Stomach (tissue), 4 donors: ENCODE data around the gene SYTL5.

ENCODE experiments used
- POLR2A ChIP-seq, 4 donors: fragments of 450-650 bp; IDR thresholded peaks; one replicate each; pipeline ENCODE4 v1.6.1; 2016; ENCODE audit warnings: antibody characterized with exemption in 4 of 4, control low read depth in 2 of 4, mild to moderate bottlenecking in 1 of 4, moderate library complexity in 1 of 4
- TF ChIP-seq, protein P1 (sequence below), 7 experiments: fragments of 450-650 bp in 4 of 7; fragments of 200-600 bp in 3 of 7; sonication (generic) in 3 of 7; IDR thresholded peaks; one replicate each; pipeline ENCODE4 v1.5.1; 2016 to 2019; ENCODE audit warnings: antibody characterized with exemption in 7 of 7, control low read depth in 2 of 7, mild to moderate bottlenecking in 1 of 7

DNA sequence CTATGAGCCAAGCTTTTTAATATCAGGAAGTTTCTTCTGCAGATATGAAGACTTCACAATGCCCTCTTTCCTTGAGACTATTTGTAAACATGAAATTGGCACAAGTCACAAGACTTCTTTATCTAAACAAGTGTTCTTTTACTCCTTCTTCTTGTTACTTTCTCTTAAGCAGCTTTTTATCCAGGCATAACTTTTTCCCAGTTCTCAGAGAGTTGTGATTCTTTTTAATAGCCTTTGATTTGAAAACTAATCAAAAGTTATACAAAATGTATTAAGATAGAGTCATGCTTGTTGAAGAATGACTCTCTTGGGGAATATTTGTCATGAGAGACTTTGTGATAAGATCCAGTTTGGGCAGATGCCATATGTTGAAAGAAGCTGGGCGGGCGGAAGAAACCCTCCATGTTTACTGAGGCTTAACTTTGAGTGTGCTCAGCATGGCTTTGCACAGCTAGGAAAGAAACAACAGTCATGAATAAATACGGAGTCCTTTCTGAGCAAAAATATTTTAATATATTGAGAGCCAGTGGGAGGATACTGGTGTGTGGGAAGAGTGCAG lies 39.3 kb downstream of the SYTL5 start:
- TF ChIP-seq, protein P1, sequence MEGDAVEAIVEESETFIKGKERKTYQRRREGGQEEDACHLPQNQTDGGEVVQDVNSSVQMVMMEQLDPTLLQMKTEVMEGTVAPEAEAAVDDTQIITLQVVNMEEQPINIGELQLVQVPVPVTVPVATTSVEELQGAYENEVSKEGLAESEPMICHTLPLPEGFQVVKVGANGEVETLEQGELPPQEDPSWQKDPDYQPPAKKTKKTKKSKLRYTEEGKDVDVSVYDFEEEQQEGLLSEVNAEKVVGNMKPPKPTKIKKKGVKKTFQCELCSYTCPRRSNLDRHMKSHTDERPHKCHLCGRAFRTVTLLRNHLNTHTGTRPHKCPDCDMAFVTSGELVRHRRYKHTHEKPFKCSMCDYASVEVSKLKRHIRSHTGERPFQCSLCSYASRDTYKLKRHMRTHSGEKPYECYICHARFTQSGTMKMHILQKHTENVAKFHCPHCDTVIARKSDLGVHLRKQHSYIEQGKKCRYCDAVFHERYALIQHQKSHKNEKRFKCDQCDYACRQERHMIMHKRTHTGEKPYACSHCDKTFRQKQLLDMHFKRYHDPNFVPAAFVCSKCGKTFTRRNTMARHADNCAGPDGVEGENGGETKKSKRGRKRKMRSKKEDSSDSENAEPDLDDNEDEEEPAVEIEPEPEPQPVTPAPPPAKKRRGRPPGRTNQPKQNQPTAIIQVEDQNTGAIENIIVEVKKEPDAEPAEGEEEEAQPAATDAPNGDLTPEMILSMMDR (IDR thresholded peaks at IDR 0.05): no peak
- no peak for TF ChIP-seq POLR2A (IDR thresholded peaks at IDR 0.05)
